VCaP (cell line): Measurements from ENCODE around the gene COG7.

Experiments used
- H3K27ac ChIP-seq: fragments of 450-650 bp; 2 replicates; pipeline ENCODE4 v1.5.1; 2017
- TF ChIP-seq, protein P1 (sequence below): fragments of 450-650 bp; conservative IDR thresholded peaks from 2 replicates; pipeline ENCODE4 v1.5.1; 2017; ENCODE audit warnings: mild to moderate bottlenecking, moderate library complexity

COG7 gene

DNA sequence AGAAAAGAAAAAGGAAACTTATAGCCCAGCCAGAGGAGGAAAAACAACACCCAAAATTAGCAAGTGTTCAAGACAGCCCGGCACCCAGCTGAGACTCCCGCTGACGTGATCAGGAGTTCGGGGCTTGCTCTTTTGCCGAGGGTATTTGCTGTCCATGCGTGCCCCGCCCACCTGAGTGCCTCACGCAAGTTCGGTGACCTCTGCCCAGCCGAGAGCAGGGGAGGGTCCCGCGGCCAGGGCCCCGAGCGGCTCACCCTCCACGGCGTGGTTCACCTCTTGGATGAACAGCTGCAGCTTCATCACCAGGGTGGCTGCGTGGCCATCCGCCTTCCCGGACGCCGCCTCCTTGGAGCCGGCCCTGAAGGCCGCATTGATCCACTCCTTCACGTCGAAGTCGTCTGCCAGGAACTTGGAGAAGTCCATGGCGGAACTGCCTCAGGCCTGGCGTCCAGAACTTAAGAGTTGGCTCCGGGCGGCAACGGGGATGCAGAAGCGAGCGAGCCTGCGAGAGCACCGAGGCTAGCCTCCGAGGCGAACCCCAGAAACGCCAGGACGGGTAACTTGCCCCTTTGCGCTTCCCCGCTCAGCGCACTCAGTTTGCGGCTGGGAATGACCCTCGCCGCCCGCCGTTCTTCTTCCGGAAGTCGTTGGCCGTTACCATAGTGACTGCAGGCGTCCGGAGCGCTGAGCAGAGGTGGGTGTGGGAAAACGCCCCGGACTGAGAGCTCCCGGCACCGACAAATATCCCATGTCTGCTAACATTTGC, at the start of gene COG7:
Gene COG7, minus strand, starts transcription at position 618 of the 766 bp plus-strand sequence. Its CDS starts 195 bp downstream, at position 423.
- TF ChIP-seq, protein P1, sequence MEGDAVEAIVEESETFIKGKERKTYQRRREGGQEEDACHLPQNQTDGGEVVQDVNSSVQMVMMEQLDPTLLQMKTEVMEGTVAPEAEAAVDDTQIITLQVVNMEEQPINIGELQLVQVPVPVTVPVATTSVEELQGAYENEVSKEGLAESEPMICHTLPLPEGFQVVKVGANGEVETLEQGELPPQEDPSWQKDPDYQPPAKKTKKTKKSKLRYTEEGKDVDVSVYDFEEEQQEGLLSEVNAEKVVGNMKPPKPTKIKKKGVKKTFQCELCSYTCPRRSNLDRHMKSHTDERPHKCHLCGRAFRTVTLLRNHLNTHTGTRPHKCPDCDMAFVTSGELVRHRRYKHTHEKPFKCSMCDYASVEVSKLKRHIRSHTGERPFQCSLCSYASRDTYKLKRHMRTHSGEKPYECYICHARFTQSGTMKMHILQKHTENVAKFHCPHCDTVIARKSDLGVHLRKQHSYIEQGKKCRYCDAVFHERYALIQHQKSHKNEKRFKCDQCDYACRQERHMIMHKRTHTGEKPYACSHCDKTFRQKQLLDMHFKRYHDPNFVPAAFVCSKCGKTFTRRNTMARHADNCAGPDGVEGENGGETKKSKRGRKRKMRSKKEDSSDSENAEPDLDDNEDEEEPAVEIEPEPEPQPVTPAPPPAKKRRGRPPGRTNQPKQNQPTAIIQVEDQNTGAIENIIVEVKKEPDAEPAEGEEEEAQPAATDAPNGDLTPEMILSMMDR: no peak
- H3K27ac ChIP-seq: peak within 1 kb of the TSS; percentile 72

DNA sequence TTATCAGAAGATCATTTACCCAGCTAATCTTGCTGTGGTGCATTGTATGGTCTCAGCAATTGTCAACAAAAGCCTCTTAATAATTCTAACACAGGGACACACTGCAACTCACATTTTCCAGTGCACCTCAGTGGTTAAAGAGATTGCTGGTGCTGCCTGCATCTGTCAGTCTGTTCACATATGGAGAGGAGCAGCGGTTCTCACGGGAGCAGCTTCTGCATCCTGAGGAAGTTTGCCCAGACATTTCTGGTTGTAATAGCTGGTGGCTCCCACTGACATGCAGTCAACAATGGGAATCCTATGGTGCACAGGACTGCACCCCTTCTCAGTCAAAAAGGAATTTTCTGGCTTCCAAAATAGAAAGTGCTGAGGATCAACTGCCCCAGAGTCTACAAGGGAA, 49.5 kb upstream of the COG7 start:
- TF ChIP-seq, protein P1: no peak
- no peak overlapping the region for H3K27ac ChIP-seq

DNA sequence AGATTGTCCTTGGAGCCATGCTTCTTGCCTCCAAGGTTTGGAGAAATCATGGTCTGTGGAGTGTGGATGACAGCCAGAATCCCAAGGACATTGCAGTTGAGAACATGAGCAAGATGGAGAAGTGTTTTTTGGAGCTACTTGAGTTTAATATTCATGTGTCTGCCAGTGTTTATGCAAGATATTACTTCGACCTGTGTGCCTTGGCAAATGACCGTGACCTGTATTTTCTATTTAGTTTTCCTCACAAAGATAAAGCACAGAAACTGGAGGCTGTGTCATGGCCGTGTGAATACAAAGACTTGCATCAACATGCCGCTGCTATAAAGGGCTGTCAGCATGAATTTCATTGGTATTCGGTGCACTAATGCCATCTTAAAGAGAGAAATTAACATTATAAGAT, 48.3 kb upstream of the COG7 start:
- peak overlapping the region; percentile 24; the same call in 1 of the 2 replicates for H3K27ac ChIP-seq
- TF ChIP-seq, protein P1: no peak

DNA sequence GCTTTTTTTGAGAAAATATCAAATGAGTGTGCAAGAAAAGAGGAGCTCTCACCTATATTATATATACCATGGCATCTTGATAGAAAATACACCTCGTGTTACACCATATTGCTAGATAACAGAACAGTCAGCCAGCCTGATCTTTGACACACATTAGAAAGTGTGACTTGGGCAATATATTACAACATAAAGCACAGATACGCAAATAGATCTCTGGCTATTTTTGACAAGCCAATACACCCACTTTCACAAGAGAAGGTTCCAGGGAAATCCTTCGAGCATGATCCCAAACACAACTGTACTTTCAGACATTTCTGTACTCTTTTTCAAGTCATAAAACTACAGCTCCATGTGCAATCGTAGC, 47.9 kb upstream of the COG7 start:
- TF ChIP-seq, protein P1: no peak
- peak overlapping the region; percentile 24; the same call in 1 of the 2 replicates for H3K27ac ChIP-seq

DNA sequence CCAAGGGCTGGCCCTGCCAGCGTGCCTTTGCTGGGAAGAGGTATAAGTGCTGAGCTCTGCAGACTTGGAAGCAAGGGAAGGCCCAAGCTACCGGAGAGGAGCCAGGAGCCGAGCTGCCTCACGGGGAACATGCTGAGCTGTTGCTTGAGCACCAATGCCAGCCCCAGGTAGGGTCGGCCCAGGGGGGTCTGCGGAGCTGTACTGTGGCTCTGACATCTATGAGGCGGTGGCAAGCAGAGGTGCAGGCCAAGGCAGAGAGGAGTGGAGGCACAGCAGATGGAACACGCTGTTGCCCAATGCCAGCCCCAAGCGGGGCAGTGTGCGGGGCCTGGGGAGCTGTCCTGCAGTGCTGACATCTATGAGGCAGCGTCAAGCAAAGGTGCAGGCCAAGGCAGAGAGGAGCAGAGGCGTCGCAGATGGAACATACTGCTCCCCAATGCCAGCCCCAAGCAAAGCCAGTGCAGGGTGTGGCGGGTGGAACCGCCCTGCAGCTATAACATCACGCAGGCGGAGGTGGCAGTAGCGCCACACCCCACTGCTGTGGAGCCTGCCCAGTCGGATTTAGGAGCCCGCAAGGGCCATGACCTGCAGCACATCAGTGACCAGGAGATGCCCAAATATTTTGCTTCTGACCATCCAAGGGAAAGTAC, 47.3 kb upstream of the COG7 start:
- no peak overlapping the region for H3K27ac ChIP-seq
- TF ChIP-seq, protein P1: no peak

DNA sequence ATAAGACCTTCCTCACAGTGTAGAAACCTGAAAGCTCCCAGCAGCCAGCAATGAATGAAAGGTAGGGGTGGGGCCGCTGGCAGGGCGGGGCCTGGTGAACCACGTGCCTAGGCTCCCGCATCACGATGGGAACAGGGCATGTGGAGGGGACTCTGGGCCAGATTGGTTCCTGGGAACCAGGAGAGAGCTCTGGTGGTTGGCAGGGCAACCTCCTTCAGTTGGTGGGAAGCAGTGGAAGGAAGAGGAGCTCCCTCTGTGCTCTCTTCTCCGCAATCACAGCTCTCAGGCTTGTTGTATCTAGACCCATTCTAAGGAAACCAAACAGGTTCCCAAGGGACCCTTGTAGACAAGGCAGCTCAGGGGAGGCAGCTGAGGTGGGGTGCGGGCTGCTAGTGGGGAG, 46.8 kb upstream of the COG7 start:
- TF ChIP-seq, protein P1: no peak
- H3K27ac ChIP-seq: no peak overlapping the region

DNA sequence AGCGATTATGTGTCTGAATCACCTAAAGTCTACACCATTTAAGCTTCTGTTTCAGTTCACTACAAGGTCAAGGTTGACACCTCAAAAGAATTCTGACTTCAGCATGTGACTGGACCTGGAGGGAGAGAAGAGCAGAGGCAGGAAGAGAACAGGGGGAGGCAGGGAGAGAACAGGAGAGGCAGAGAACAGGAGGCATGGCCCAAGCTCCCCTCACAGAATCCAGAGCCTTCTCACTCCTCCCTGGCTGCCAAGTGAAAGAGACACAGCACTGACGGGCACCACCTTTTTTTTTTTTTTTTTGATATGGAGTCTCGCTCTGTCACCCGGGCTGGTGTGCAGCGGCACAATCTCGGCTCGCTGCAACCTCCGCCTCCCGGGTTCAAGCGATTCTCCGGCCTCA, 45.9 kb upstream of the COG7 start:
- H3K27ac ChIP-seq: no peak overlapping the region
- TF ChIP-seq, protein P1: no peak
